Measurements from ENCODE around the gene TP63.

Gene TP63

GRCh38 chr3:189631373-189631408, at the start of gene TP63:
Gene TP63, plus strand, starts transcription at chr3:189631389. Its CDS starts 127 bp downstream, at chr3:189631516.
- no peak within 1 kb of the TSS for H3K4me3 ChIP-seq (ENCODE audit: low read depth, low read length)
- no peak for TF ChIP-seq POLR2A (IDR thresholded peaks at IDR 0.05; ENCODE audit: extremely low read depth, insufficient read length)
- TF ChIP-seq CTCF (IDR thresholded peaks at IDR 0.05; ENCODE audit: low read depth, low read length) = no peak
- no peak for TF ChIP-seq MYC (IDR thresholded peaks at IDR 0.05; ENCODE audit: low read depth, low read length)
- TF ChIP-seq MAX (IDR thresholded peaks at IDR 0.05; ENCODE audit: low read depth, low read length) = no peak
- no peak for DNase-seq (ENCODE audit: low read depth)

GRCh38 chr3:189582179-189582578, 49.0 kb upstream of the TP63 start:
- H3K4me3 ChIP-seq (ENCODE audit: low read depth, low read length) = no peak overlapping the region
- no peak for TF ChIP-seq CTCF (IDR thresholded peaks at IDR 0.05; ENCODE audit: low read depth, low read length)
- TF ChIP-seq MYC (IDR thresholded peaks at IDR 0.05; ENCODE audit: low read depth, low read length) = no peak
- TF ChIP-seq POLR2A (IDR thresholded peaks at IDR 0.05; ENCODE audit: extremely low read depth, insufficient read length) = no peak
- TF ChIP-seq MAX (IDR thresholded peaks at IDR 0.05; ENCODE audit: low read depth, low read length) = no peak
- no peak for DNase-seq (ENCODE audit: low read depth)

GRCh38 chr3:189584645-189585044, 46.5 kb upstream of the TP63 start:
- TF ChIP-seq POLR2A (IDR thresholded peaks at IDR 0.05; ENCODE audit: extremely low read depth, insufficient read length) = no peak
- no peak for TF ChIP-seq MAX (IDR thresholded peaks at IDR 0.05; ENCODE audit: low read depth, low read length)
- TF ChIP-seq MYC (IDR thresholded peaks at IDR 0.05; ENCODE audit: low read depth, low read length) = no peak
- TF ChIP-seq CTCF (IDR thresholded peaks at IDR 0.05; ENCODE audit: low read depth, low read length) = no peak
- DNase-seq (ENCODE audit: low read depth) = no peak
- no peak overlapping the region for H3K4me3 ChIP-seq (ENCODE audit: low read depth, low read length)

- TF ChIP-seq POLR2A (IDR thresholded peaks at IDR 0.05; ENCODE audit: extremely low read depth, insufficient read length) (no peak), MYC (IDR thresholded peaks at IDR 0.05; ENCODE audit: low read depth, low read length) (no peak), MAX (IDR thresholded peaks at IDR 0.05; ENCODE audit: low read depth, low read length) (no peak), CTCF (IDR thresholded peaks at IDR 0.05; ENCODE audit: low read depth, low read length) (no peak)
- no peak overlapping the region for H3K4me3 ChIP-seq (ENCODE audit: low read depth, low read length)
- DNase-seq (ENCODE audit: low read depth) = no peak
Observed at GRCh38 chr3:189586941-189587663, 44.1 kb upstream of the TP63 start.

- no peak for DNase-seq (ENCODE audit: low read depth)
- TF ChIP-seq MYC (IDR thresholded peaks at IDR 0.05; ENCODE audit: low read depth, low read length) (no peak), POLR2A (IDR thresholded peaks at IDR 0.05; ENCODE audit: extremely low read depth, insufficient read length) (no peak), CTCF (IDR thresholded peaks at IDR 0.05; ENCODE audit: low read depth, low read length) (no peak), MAX (IDR thresholded peaks at IDR 0.05; ENCODE audit: low read depth, low read length) (no peak)
- H3K4me3 ChIP-seq (ENCODE audit: low read depth, low read length) = no peak overlapping the region
Observed at GRCh38 chr3:189587664-189588040, 43.5 kb upstream of the TP63 start.

- TF ChIP-seq CTCF (IDR thresholded peaks at IDR 0.05; ENCODE audit: low read depth, low read length) = no peak
- no peak for TF ChIP-seq MAX (IDR thresholded peaks at IDR 0.05; ENCODE audit: low read depth, low read length)
- no peak for TF ChIP-seq MYC (IDR thresholded peaks at IDR 0.05; ENCODE audit: low read depth, low read length)
- no peak for TF ChIP-seq POLR2A (IDR thresholded peaks at IDR 0.05; ENCODE audit: extremely low read depth, insufficient read length)
- no peak overlapping the region for H3K4me3 ChIP-seq (ENCODE audit: low read depth, low read length)
- no peak for DNase-seq (ENCODE audit: low read depth)
Observed at GRCh38 chr3:189588070-189588469, 43.1 kb upstream of the TP63 start.
